ENCODE measurements around the gene MAP3K7.

DNA sequence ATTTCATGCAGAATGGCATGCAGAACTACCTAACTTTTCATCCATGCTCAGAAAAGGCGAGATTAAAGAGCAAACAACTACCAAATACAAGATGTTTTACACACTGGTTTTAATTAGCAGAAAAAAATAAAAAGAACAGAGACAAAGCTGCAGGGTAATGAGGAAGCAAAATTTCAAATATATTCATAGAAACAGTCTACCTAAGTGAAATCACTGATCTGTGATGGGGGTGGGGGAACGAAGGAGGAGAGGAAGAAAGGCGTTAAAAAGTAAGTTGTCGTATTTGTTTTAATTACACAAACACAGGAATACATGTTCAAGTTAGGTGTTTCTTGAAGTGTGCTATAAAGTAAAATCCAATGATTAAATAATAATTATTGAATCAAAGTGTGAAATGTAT is 42.1 kb downstream of the MAP3K7 start:
- TF ChIP-seq, protein P1, sequence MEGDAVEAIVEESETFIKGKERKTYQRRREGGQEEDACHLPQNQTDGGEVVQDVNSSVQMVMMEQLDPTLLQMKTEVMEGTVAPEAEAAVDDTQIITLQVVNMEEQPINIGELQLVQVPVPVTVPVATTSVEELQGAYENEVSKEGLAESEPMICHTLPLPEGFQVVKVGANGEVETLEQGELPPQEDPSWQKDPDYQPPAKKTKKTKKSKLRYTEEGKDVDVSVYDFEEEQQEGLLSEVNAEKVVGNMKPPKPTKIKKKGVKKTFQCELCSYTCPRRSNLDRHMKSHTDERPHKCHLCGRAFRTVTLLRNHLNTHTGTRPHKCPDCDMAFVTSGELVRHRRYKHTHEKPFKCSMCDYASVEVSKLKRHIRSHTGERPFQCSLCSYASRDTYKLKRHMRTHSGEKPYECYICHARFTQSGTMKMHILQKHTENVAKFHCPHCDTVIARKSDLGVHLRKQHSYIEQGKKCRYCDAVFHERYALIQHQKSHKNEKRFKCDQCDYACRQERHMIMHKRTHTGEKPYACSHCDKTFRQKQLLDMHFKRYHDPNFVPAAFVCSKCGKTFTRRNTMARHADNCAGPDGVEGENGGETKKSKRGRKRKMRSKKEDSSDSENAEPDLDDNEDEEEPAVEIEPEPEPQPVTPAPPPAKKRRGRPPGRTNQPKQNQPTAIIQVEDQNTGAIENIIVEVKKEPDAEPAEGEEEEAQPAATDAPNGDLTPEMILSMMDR (IDR thresholded peaks at IDR 0.05; ENCODE audit: borderline replicate concordance, extremely low read depth, low read length, poor library complexity, severe bottlenecking): no peak
- no peak for TF ChIP-seq EZH2 (IDR thresholded peaks at IDR 0.05; ENCODE audit: borderline replicate concordance, low read depth, low read length, severe bottlenecking)

Measured in DND-41 (cell line).